ENCODE measurements around the gene NAP1L4.

The NAP1L4 gene

GRCh38 chr11:2992234-2992996, at the start of gene NAP1L4:
TSS of gene NAP1L4 (minus strand) at chr11:2992329. CDS start at chr11:2979220, 13,109 bp downstream.
- Histone ChIP-seq H3K4me3 (peak within 1 kb of the TSS; percentile 68 to 96 (median 82)), H3K27ac (peak within 1 kb of the TSS; percentile 54 to 97 (median 92))

GRCh38 chr11:3040881-3041280, 48.8 kb upstream of the NAP1L4 start:
- Histone ChIP-seq H3K4me3 (no peak overlapping the region), H3K27ac (no peak overlapping the region)

GRCh38 chr11:3037945-3038271, 45.8 kb upstream of the NAP1L4 start:
- H3K27ac ChIP-seq = peak overlapping the region in 4 of 21 experiments; percentile 4 to 63 (median 26)
- H3K4me3 ChIP-seq = no peak overlapping the region

- peak overlapping the region in 10 of 21 experiments; percentile 4 to 63 (median 14) for H3K27ac ChIP-seq
Observed at GRCh38 chr11:3037040-3037944, 45.2 kb upstream of the NAP1L4 start.

GRCh38 chr11:3036419-3036818, 44.3 kb upstream of the NAP1L4 start:
- peak overlapping the region in 3 of 21 experiments; percentile 5 to 8 (median 7) for H3K27ac ChIP-seq

More at GRCh38 chr11:3037040-3037944, 45.2 kb upstream of the NAP1L4 start:
- no peak overlapping the region for H3K4me3 ChIP-seq

GRCh38 chr11:3035333-3035732, 43.2 kb upstream of the NAP1L4 start:
- H3K4me3 ChIP-seq = no peak overlapping the region
- H3K27ac ChIP-seq = no peak overlapping the region

More at GRCh38 chr11:3036419-3036818, 44.3 kb upstream of the NAP1L4 start:
- no peak overlapping the region for H3K4me3 ChIP-seq

- H3K27ac ChIP-seq = peak overlapping the region in 2 of 21 experiments; percentile 5 to 8
- H3K4me3 ChIP-seq = no peak overlapping the region
Observed at GRCh38 chr11:3030289-3031070, 38.4 kb upstream of the NAP1L4 start.

GRCh38 chr11:3028813-3029212, 36.7 kb upstream of the NAP1L4 start:
- no peak overlapping the region for H3K27ac ChIP-seq
- no peak overlapping the region for H3K4me3 ChIP-seq

GRCh38 chr11:3026803-3027202, 34.7 kb upstream of the NAP1L4 start:
- no peak overlapping the region for H3K27ac ChIP-seq
- no peak overlapping the region for H3K4me3 ChIP-seq

- Histone ChIP-seq H3K4me3 (no peak overlapping the region), H3K27ac (peak overlapping the region in 11 of 21 experiments; percentile 5 to 67 (median 49))
Observed at GRCh38 chr11:3022982-3023381, 30.9 kb upstream of the NAP1L4 start.

- Histone ChIP-seq H3K4me3 (no peak overlapping the region), H3K27ac (peak overlapping the region in 11 of 21 experiments; percentile 5 to 67 (median 49))
Observed at GRCh38 chr11:3022300-3022967, 30.3 kb upstream of the NAP1L4 start.

GRCh38 chr11:3021125-3021524, 29.0 kb upstream of the NAP1L4 start:
- no peak overlapping the region for H3K4me3 ChIP-seq
- no peak overlapping the region for H3K27ac ChIP-seq

GRCh38 chr11:3020011-3020410, 27.9 kb upstream of the NAP1L4 start:
- no peak overlapping the region for H3K4me3 ChIP-seq
- no peak overlapping the region for H3K27ac ChIP-seq

GRCh38 chr11:3018596-3018995, 26.5 kb upstream of the NAP1L4 start:
- Histone ChIP-seq H3K27ac (peak overlapping the region in 1 of 21 experiments; percentile 36), H3K4me3 (no peak overlapping the region)

- no peak overlapping the region for H3K4me3 ChIP-seq
- peak overlapping the region in 2 of 21 experiments; percentile 48 to 92 for H3K27ac ChIP-seq
Observed at GRCh38 chr11:3016861-3017260, 24.7 kb upstream of the NAP1L4 start.

GRCh38 chr11:3015796-3016195, 23.7 kb upstream of the NAP1L4 start:
- Histone ChIP-seq H3K4me3 (no peak overlapping the region), H3K27ac (peak overlapping the region in 9 of 21 experiments; percentile 15 to 92 (median 82))

- peak overlapping the region in 12 of 21 experiments; percentile 9 to 92 (median 56) for H3K27ac ChIP-seq
- no peak overlapping the region for H3K4me3 ChIP-seq
Observed at GRCh38 chr11:3014943-3015342, 22.8 kb upstream of the NAP1L4 start.

GRCh38 chr11:3014057-3014938, 22.2 kb upstream of the NAP1L4 start:
- Histone ChIP-seq H3K27ac (peak overlapping the region in 14 of 21 experiments; percentile 19 to 92 (median 66)), H3K4me3 (no peak overlapping the region)

All from skin epidermis (tissue), 12 donors.